Sigmoid colon (tissue), 4 donors: ENCODE results near the gene ZNF157.

ENCODE experiments used
- POLR2A ChIP-seq, 2 donors: fragments of 450-650 bp; IDR thresholded peaks; one replicate each; pipeline ENCODE4 v1.6.1; 2016; ENCODE audit warnings: antibody characterized with exemption in 2 of 2, mild to moderate bottlenecking in 2 of 2, moderate library complexity in 2 of 2
- POLR2AphosphoS5 ChIP-seq, 4 donors: sonication (generic); formaldehyde crosslinking; IDR thresholded peaks; one replicate each; pipeline ENCODE4 v1.6.1; 2017; ENCODE audit warnings: antibody characterized with exemption in 4 of 4
- TF ChIP-seq, protein P1 (sequence below), 4 experiments: fragments of 450-650 bp in 3 of 4; fragments of 200-600 bp in 1 of 4; IDR thresholded peaks; one replicate each; pipeline ENCODE4 v1.5.1; 2016 to 2019; ENCODE audit warnings: antibody characterized with exemption in 4 of 4, mild to moderate bottlenecking in 3 of 4, moderate library complexity in 2 of 4

DNA sequence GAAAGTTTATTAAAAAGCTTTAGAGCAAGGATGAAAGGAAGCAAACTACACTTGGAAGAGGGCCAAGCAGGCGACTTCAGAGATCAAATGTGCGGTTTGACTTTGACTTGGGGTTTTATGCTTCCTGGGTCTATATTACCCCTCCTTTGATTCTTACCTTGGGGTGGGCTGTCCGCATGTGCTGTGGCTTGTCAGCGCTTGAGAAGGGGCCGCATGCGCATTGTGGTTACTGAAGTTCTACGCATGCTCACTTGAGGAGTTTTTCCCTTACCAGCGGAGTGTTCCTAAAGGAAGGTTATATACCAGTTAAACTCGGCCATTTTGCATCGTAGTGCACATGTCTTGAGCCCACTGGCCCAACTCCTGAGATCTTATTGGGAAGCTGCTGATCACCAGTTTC is 9.9 kb downstream of the ZNF157 start:
- TF ChIP-seq POLR2AphosphoS5 (IDR thresholded peaks at IDR 0.05) (no peak), POLR2A (IDR thresholded peaks at IDR 0.05) (no peak)
- TF ChIP-seq, protein P1, sequence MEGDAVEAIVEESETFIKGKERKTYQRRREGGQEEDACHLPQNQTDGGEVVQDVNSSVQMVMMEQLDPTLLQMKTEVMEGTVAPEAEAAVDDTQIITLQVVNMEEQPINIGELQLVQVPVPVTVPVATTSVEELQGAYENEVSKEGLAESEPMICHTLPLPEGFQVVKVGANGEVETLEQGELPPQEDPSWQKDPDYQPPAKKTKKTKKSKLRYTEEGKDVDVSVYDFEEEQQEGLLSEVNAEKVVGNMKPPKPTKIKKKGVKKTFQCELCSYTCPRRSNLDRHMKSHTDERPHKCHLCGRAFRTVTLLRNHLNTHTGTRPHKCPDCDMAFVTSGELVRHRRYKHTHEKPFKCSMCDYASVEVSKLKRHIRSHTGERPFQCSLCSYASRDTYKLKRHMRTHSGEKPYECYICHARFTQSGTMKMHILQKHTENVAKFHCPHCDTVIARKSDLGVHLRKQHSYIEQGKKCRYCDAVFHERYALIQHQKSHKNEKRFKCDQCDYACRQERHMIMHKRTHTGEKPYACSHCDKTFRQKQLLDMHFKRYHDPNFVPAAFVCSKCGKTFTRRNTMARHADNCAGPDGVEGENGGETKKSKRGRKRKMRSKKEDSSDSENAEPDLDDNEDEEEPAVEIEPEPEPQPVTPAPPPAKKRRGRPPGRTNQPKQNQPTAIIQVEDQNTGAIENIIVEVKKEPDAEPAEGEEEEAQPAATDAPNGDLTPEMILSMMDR (IDR thresholded peaks at IDR 0.05), result no peak
